Measurements from ENCODE around the gene PIGQ.

PIGQ gene

GRCh38 chr16:569445-570254, at the start of gene PIGQ:
TSS of gene PIGQ (plus strand) at chr16:569968. CDS start at chr16:574075, 4,107 bp downstream.
- peak within 1 kb of the TSS; percentile 77 for H3K4me3 ChIP-seq (ENCODE audit: low read depth, low read length)
- DNase-seq (ENCODE audit: low read depth, low spot score) = no peak
- no peak for TF ChIP-seq CTCF (IDR thresholded peaks at IDR 0.05; ENCODE audit: insufficient read depth, low read length, missing control alignments)
- ChIA-PET CTCF (interaction anchor here (0.6 to 1.5 kb wide), 3 partner anchors 7 to 97 kb away, joined by 3 to 4 read pairs (median 3); no protein-coding TSS in a partner anchor), POLR2A (interaction anchor here (1.0 kb wide), 1 partner anchor 31 kb away, joined by 3 read pairs; no protein-coding TSS in a partner anchor)

- H3K4me3 ChIP-seq (ENCODE audit: low read depth, low read length) = no peak overlapping the region
- DNase-seq (ENCODE audit: low read depth, low spot score) = no peak
- CTCF ChIA-PET = interaction anchor here (0.7 kb wide), 1 partner anchor 141 kb away, joined by 3 read pairs; no protein-coding TSS in a partner anchor
- POLR2A ChIA-PET = no interaction called here
- TF ChIP-seq CTCF (IDR thresholded peaks at IDR 0.05; ENCODE audit: insufficient read depth, low read length, missing control alignments) = no peak
Measured at GRCh38 chr16:520847-521246, 48.9 kb upstream of the PIGQ start.

GRCh38 chr16:521381-522210, 48.2 kb upstream of the PIGQ start:
- ChIA-PET CTCF (no interaction called here), POLR2A (interaction anchor here (0.5 kb wide), 1 partner anchor 17 kb away, joined by 3 read pairs; no protein-coding TSS in a partner anchor)
- no peak overlapping the region for H3K4me3 ChIP-seq (ENCODE audit: low read depth, low read length)
- TF ChIP-seq CTCF (IDR thresholded peaks at IDR 0.05; ENCODE audit: insufficient read depth, low read length, missing control alignments) = no peak
- DNase-seq (ENCODE audit: low read depth, low spot score) = no peak

- DNase-seq (ENCODE audit: low read depth, low spot score) = no peak
- POLR2A ChIA-PET = interaction anchor here (0.5 kb wide), 1 partner anchor 16 kb away, joined by 3 read pairs; no protein-coding TSS in a partner anchor
- CTCF ChIA-PET = interaction anchor here (1.0 kb wide), 1 partner anchor 131 kb away, joined by 3 read pairs; no protein-coding TSS in a partner anchor
- TF ChIP-seq CTCF (IDR thresholded peaks at IDR 0.05; ENCODE audit: insufficient read depth, low read length, missing control alignments) = no peak
- no peak overlapping the region for H3K4me3 ChIP-seq (ENCODE audit: low read depth, low read length)
Measured at GRCh38 chr16:522320-523096, 47.3 kb upstream of the PIGQ start.

GRCh38 chr16:523097-523741, 46.5 kb upstream of the PIGQ start:
- no peak for DNase-seq (ENCODE audit: low read depth, low spot score)
- TF ChIP-seq CTCF (IDR thresholded peaks at IDR 0.05; ENCODE audit: insufficient read depth, low read length, missing control alignments) = no peak
- CTCF ChIA-PET = interaction anchor here (1.0 kb wide), 1 partner anchor 131 kb away, joined by 3 read pairs; no protein-coding TSS in a partner anchor
- no peak overlapping the region for H3K4me3 ChIP-seq (ENCODE audit: low read depth, low read length)
- POLR2A ChIA-PET = no interaction called here
